Measurements from ENCODE around the gene AQP12B.

The AQP12B gene

DNA sequence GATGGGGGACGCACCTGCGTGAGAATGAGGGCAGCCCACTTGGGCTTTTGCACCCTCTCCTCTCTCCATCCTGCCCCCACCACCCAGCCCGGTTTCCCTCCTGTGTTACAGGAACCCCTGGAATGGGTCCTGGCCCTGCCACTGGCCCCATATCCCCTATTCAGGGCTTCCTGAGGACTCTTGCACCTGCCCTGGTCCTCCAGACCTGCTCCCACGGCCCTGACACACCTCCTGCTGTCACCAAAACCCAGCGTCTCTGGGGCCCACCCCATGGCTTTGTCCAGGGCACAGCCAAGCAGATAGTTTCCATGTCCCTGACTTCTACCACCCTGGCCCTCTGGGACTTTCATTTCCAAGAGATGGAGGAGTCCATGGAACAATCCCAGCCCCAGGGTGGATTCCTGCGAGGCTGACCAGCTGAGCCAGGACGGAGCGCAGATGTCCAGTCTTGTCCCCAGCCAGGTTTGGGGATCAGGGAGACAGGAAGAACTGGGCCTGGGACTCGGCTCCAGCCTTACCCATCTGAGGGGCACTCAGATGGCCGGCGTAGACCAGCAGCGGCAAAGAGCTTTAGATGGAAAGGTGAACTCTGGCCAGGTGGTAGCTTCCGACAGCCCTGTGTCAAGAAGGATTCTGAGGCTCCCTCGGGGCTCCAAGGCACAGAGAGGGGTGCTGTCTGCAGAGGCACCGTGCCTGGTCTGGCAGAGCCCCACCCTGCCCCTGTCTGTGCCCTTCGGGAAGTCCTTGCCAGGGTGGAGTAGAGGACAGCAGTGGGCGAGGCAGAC is 45.4 kb downstream of the AQP12B start:
- no peaks in the 10 kb centered on the region for H3K79me2 ChIP-seq (ENCODE audit: control insufficient read depth, insufficient read depth, low read length, unreplicated experiment)
- no peak overlapping the region for H3K4me3 ChIP-seq (ENCODE audit: low read depth, low read length)
- H3K4me1 ChIP-seq (ENCODE audit: control insufficient read depth, insufficient read depth, low read length, unreplicated experiment): no peaks in the 10 kb centered on the region
- no peaks in the 10 kb centered on the region for H3K36me3 ChIP-seq (ENCODE audit: insufficient read depth, low read length)
- H2AFZ ChIP-seq (ENCODE audit: low read length, unreplicated experiment): no peak overlapping the region
- H3K27me3 ChIP-seq (ENCODE audit: insufficient read depth, low read length): peaks cover 27% of the 10 kb centered on the region
- no peak overlapping the region for H3K27ac ChIP-seq (ENCODE audit: low read depth, low read length)

DNA sequence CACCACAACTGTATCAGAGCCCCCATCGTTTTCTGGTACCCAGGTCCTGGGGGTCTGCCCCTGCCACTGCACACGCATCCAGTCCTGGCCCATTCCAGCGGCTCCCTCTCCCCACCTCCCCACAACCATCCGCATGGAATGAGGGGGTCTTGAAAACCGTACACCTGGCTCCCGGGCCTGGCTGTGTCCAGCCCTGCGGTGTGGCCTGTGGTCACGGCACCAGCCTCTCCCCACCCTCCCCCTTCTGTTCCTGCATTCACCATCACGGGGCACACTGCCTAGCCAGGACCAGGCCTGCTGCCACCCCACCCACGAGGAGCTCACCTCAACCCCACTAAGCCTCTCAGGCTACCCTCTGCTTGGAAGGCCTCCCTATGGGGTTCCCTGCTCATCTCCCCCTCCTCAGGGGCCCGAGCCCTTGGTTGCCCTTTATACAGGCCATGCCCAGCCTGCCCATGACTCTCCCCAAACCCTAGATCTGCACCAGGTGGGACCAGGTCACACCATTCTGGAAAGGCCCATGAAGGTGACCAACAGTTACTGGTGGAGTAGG is 46.0 kb downstream of the AQP12B start:
- H3K79me2 ChIP-seq (ENCODE audit: control insufficient read depth, insufficient read depth, low read length, unreplicated experiment): no peaks in the 10 kb centered on the region
- H3K4me1 ChIP-seq (ENCODE audit: control insufficient read depth, insufficient read depth, low read length, unreplicated experiment): no peaks in the 10 kb centered on the region
- peaks cover 27% of the 10 kb centered on the region for H3K27me3 ChIP-seq (ENCODE audit: insufficient read depth, low read length)
- H3K27ac ChIP-seq (ENCODE audit: low read depth, low read length): no peak overlapping the region
- H3K36me3 ChIP-seq (ENCODE audit: insufficient read depth, low read length): no peaks in the 10 kb centered on the region
- H2AFZ ChIP-seq (ENCODE audit: low read length, unreplicated experiment): no peak overlapping the region
- H3K4me3 ChIP-seq (ENCODE audit: low read depth, low read length): no peak overlapping the region

DNA sequence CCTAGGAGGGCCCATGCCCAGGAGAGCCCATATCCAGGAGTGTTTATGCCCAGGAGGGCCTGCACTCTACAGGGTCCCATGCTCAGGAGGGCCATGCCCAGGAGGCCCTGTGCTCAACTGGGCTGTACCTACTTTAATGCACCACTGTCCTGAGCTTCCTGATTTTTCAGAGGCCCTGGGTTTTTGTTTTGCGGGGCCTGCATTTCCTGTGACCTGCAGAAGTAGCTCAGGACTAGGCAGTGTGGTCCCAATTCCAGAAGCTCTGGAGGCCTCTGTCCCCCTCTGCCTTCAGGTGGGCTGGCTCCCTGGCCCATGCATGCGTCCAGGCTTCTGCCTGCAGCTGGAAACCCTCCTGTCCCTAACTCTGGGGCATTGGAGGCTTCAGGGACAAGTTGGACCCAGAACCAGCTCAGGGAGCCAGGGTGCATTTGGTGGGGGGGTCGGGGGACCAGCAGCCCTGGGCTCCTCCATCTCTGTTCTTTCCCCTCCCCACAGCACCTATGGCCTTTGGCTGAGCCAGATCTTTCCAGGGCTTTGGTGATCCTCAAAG is 46.6 kb downstream of the AQP12B start:
- no peaks in the 10 kb centered on the region for H3K79me2 ChIP-seq (ENCODE audit: control insufficient read depth, insufficient read depth, low read length, unreplicated experiment)
- no peaks in the 10 kb centered on the region for H3K4me1 ChIP-seq (ENCODE audit: control insufficient read depth, insufficient read depth, low read length, unreplicated experiment)
- H3K36me3 ChIP-seq (ENCODE audit: insufficient read depth, low read length): no peaks in the 10 kb centered on the region
- no peak overlapping the region for H3K4me3 ChIP-seq (ENCODE audit: low read depth, low read length)
- peaks cover 27% of the 10 kb centered on the region for H3K27me3 ChIP-seq (ENCODE audit: insufficient read depth, low read length)
- no peak overlapping the region for H2AFZ ChIP-seq (ENCODE audit: low read length, unreplicated experiment)
- H3K27ac ChIP-seq (ENCODE audit: low read depth, low read length): no peak overlapping the region

- Histone ChIP-seq H2AFZ (ENCODE audit: low read length, unreplicated experiment) (no peak overlapping the region), H3K4me3 (ENCODE audit: low read depth, low read length) (no peak overlapping the region), H3K4me1 (ENCODE audit: control insufficient read depth, insufficient read depth, low read length, unreplicated experiment) (no peaks in the 10 kb centered on the region), H3K79me2 (ENCODE audit: control insufficient read depth, insufficient read depth, low read length, unreplicated experiment) (no peaks in the 10 kb centered on the region), H3K27me3 (ENCODE audit: insufficient read depth, low read length) (peaks cover 27% of the 10 kb centered on the region), H3K36me3 (ENCODE audit: insufficient read depth, low read length) (no peaks in the 10 kb centered on the region), H3K27ac (ENCODE audit: low read depth, low read length) (no peak overlapping the region)
Observed at GRCh38 chr2:240635121-240635997, 47.3 kb downstream of the AQP12B start.

DNA sequence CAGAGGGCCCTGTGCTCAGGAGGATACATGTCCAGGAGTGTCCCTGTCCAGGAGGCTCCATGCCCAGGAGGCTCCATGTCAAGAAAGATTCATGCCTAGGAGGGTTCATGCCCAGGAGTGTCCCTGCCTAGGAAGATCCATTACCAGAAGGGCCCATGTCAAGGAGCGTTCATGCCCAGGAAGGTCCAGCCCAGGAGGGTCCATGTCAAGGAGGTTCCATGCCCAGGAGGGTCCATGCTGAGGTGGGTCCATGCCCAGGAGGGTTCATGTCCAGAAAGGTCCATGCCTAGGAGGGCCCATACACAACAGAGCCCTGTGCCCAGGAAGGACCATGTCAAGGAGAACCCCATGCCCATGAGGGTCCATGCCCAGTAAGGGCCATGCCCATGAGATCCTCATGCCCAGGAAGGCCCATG is 50.4 kb downstream of the AQP12B start:
- no peaks in the 10 kb centered on the region for H3K4me1 ChIP-seq (ENCODE audit: control insufficient read depth, insufficient read depth, low read length, unreplicated experiment)
- no peak overlapping the region for H3K27ac ChIP-seq (ENCODE audit: low read depth, low read length)
- no peaks in the 10 kb centered on the region for H3K36me3 ChIP-seq (ENCODE audit: insufficient read depth, low read length)
- no peak overlapping the region for H3K4me3 ChIP-seq (ENCODE audit: low read depth, low read length)
- no peaks in the 10 kb centered on the region for H3K79me2 ChIP-seq (ENCODE audit: control insufficient read depth, insufficient read depth, low read length, unreplicated experiment)
- peaks cover 8% of the 10 kb centered on the region; the same call in 1 of the 2 replicates for H3K27me3 ChIP-seq (ENCODE audit: insufficient read depth, low read length)
- no peak overlapping the region for H2AFZ ChIP-seq (ENCODE audit: low read length, unreplicated experiment)

GRCh38 chr2:240631548-240632305 is 51.0 kb downstream of the AQP12B start:
- Histone ChIP-seq H3K36me3 (ENCODE audit: insufficient read depth, low read length) (no peaks in the 10 kb centered on the region), H3K4me3 (ENCODE audit: low read depth, low read length) (no peak overlapping the region), H2AFZ (ENCODE audit: low read length, unreplicated experiment) (no peak overlapping the region), H3K27me3 (ENCODE audit: insufficient read depth, low read length) (peaks cover 2% of the 10 kb centered on the region; the same call in 1 of the 2 replicates), H3K27ac (ENCODE audit: low read depth, low read length) (no peak overlapping the region), H3K4me1 (ENCODE audit: control insufficient read depth, insufficient read depth, low read length, unreplicated experiment) (no peaks in the 10 kb centered on the region), H3K79me2 (ENCODE audit: control insufficient read depth, insufficient read depth, low read length, unreplicated experiment) (no peaks in the 10 kb centered on the region)

GRCh38 chr2:240630771-240631547 is 51.7 kb downstream of the AQP12B start:
- Histone ChIP-seq H3K36me3 (ENCODE audit: insufficient read depth, low read length) (no peaks in the 10 kb centered on the region), H3K79me2 (ENCODE audit: control insufficient read depth, insufficient read depth, low read length, unreplicated experiment) (no peaks in the 10 kb centered on the region), H3K27ac (ENCODE audit: low read depth, low read length) (no peak overlapping the region), H3K27me3 (ENCODE audit: insufficient read depth, low read length) (no peaks in the 10 kb centered on the region), H2AFZ (ENCODE audit: low read length, unreplicated experiment) (no peak overlapping the region), H3K4me1 (ENCODE audit: control insufficient read depth, insufficient read depth, low read length, unreplicated experiment) (no peaks in the 10 kb centered on the region), H3K4me3 (ENCODE audit: low read depth, low read length) (no peak overlapping the region)

DNA sequence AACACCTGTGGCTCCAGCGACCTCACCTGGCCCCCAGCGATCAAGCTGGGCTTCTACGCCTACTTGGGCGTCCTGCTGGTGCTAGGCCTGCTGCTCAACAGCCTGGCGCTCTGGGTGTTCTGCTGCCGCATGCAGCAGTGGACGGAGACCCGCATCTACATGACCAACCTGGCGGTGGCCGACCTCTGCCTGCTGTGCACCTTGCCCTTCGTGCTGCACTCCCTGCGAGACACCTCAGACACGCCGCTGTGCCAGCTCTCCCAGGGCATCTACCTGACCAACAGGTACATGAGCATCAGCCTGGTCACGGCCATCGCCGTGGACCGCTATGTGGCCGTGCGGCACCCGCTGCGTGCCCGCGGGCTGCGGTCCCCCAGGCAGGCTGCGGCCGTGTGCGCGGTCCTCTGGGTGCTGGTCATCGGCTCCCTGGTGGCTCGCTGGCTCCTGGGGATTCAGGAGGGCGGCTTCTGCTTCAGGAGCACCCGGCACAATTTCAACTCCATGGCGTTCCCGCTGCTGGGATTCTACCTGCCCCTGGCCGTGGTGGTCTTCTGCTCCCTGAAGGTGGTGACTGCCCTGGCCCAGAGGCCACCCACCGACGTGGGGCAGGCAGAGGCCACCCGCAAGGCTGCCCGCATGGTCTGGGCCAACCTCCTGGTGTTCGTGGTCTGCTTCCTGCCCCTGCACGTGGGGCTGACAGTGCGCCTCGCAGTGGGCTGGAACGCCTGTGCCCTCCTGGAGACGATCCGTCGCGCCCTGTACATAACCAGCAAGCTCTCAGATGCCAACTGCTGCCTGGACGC is 52.5 kb downstream of the AQP12B start:
- Histone ChIP-seq H2AFZ (ENCODE audit: low read length, unreplicated experiment) (no peak overlapping the region), H3K79me2 (ENCODE audit: control insufficient read depth, insufficient read depth, low read length, unreplicated experiment) (no peaks in the 10 kb centered on the region), H3K4me3 (ENCODE audit: low read depth, low read length) (no peak overlapping the region), H3K36me3 (ENCODE audit: insufficient read depth, low read length) (no peaks in the 10 kb centered on the region), H3K4me1 (ENCODE audit: control insufficient read depth, insufficient read depth, low read length, unreplicated experiment) (no peaks in the 10 kb centered on the region), H3K27me3 (ENCODE audit: insufficient read depth, low read length) (no peaks in the 10 kb centered on the region), H3K27ac (ENCODE audit: low read depth, low read length) (no peak overlapping the region)

DNA sequence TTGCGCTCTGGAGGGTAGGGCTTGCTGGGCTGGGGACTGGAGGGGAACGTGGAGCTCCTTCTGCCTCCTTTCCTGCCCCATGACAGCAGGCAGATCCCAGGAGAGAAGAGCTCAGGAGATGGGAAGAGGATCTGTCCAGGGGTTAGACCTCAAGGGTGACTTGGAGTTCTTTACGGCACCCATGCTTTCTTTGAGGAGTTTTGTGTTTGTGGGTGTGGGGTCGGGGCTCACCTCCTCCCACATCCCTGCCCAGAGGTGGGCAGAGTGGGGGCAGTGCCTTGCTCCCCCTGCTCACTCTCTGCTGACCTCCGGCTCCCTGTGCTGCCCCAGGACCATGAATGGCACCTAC is 53.1 kb downstream of the AQP12B start:
- Histone ChIP-seq H3K27me3 (ENCODE audit: insufficient read depth, low read length) (no peaks in the 10 kb centered on the region), H2AFZ (ENCODE audit: low read length, unreplicated experiment) (no peak overlapping the region), H3K4me1 (ENCODE audit: control insufficient read depth, insufficient read depth, low read length, unreplicated experiment) (no peaks in the 10 kb centered on the region)

More for the DNA sequence above, 53.1 kb downstream of the AQP12B start:
- H3K27ac ChIP-seq (ENCODE audit: low read depth, low read length): no peak overlapping the region
- H3K4me3 ChIP-seq (ENCODE audit: low read depth, low read length): no peak overlapping the region
- no peaks in the 10 kb centered on the region for H3K36me3 ChIP-seq (ENCODE audit: insufficient read depth, low read length)
- no peaks in the 10 kb centered on the region for H3K79me2 ChIP-seq (ENCODE audit: control insufficient read depth, insufficient read depth, low read length, unreplicated experiment)

Data from ACC112 (cell line).